Karpas-422 (cell line): ENCODE results near the gene HSD17B7. TPM values are rescaled to one million over a fixed set of nuclear protein-coding genes. Genes with fewer than 3 reads are reported as not detected.
"Not testable (repeated sequence)": the region's sequence is repeated elsewhere in the genome, so short reads cannot be mapped to it uniquely, and the experiment has no call there.

Source experiments
- DNase-seq: peaks from one replicate; pipeline ENCODE4 v3.0.0-alpha.2; 2015
- H2AFZ ChIP-seq: fragments of 200-600 bp; sonication (generic); 2 replicates; pipeline ENCODE4 v1.6.1; 2014; ENCODE audit warnings: antibody characterized with exemption, low read length, mixed read lengths
- H3K27ac ChIP-seq: fragments of 200-600 bp; sonication (generic); 2 replicates; pipeline ENCODE4 v1.5.1; 2014; ENCODE audit warnings: mild to moderate bottlenecking, low read length, moderate library complexity
- H3K27me3 ChIP-seq: fragments of 200-600 bp; sonication (generic); 2 replicates; pipeline ENCODE4 v1.6.1; 2014; ENCODE audit warnings: low read length, mixed read lengths
- H3K36me3 ChIP-seq: fragments of 200-600 bp; sonication (generic); 2 replicates; pipeline ENCODE4 v1.6.1; 2014; ENCODE audit warnings: low read length, mixed read lengths; ENCODE audit not compliant: insufficient read depth
- H3K4me1 ChIP-seq: fragments of 200-600 bp; sonication (generic); 2 replicates; pipeline ENCODE4 v1.6.1; 2014; ENCODE audit warnings: mild to moderate bottlenecking, low read length, mixed read lengths
- H3K4me2 ChIP-seq: fragments of 200-600 bp; sonication (generic); 2 replicates; pipeline ENCODE4 v1.6.1; 2014; ENCODE audit warnings: low read length, low read depth, mild to moderate bottlenecking; ENCODE audit not compliant: poor library complexity, severe bottlenecking
- H3K4me3 ChIP-seq: fragments of 200-600 bp; sonication (generic); 2 replicates; pipeline ENCODE4 v1.5.1; 2014; ENCODE audit warnings: mild to moderate bottlenecking, antibody characterized with exemption, low read length, mixed read lengths
- H3K79me2 ChIP-seq: fragments of 200-600 bp; sonication (generic); 2 replicates; pipeline ENCODE4 v1.6.1; 2014; ENCODE audit warnings: mild to moderate bottlenecking, low read length, mixed read lengths
- H3K9ac ChIP-seq: fragments of 200-600 bp; sonication (generic); 2 replicates; pipeline ENCODE4 v1.6.0; 2014; ENCODE audit warnings: low read length
- H3K9me2 ChIP-seq: fragments of 200-600 bp; sonication (generic), shearing (Covaris generic); replicated peaks from 2 replicates; pipeline ENCODE4 v1.6.0; 2014; ENCODE audit warnings: mild to moderate bottlenecking, low read length, moderate library complexity; ENCODE audit not compliant: insufficient read depth
- H3K9me3 ChIP-seq: fragments of 300-700, 200-600 bp; sonication (generic); 2 replicates; pipeline ENCODE4 v1.6.1; 2014; ENCODE audit warnings: low read length, mixed read lengths
- H4K20me1 ChIP-seq: fragments of 200-600 bp; sonication (generic); 2 replicates; pipeline ENCODE4 v1.6.1; 2014; ENCODE audit warnings: mild to moderate bottlenecking, antibody characterized with exemption, low read length, low read depth; ENCODE audit not compliant: insufficient read depth
- total RNA-seq: library from RNA; depleted of rRNA; stranded (reverse); fragments of >200 nt; shearing (Covaris generic); gene quantifications from 2 replicates; pipeline ENCODE4 v1.2.3, GENCODE V29; 2014; ENCODE audit warnings: low replicate concordance; rRNA removed

HSD17B7 gene
- 41.5 and 58.2 TPM in 2 replicates for total RNA-seq

GRCh38 chr1:162790303-162790984 is at the start of gene HSD17B7:
Gene HSD17B7, plus strand, starts transcription at chr1:162790702. Its CDS starts 99 bp downstream, at chr1:162790801.
- H3K27me3 ChIP-seq, H4K20me1 ChIP-seq, H3K9me3 ChIP-seq, H3K9me2 ChIP-seq, H3K36me3 ChIP-seq, H3K4me1 ChIP-seq: not testable (repeated sequence)
- H3K9ac ChIP-seq = peak within 1 kb of the TSS; percentile 68
- peak within 1 kb of the TSS; percentile 74 for H3K4me3 ChIP-seq
- peak; percentile 87 for DNase-seq
- peak within 1 kb of the TSS; percentile 75; the same call in 1 of the 2 replicates for H2AFZ ChIP-seq
- H3K4me2 ChIP-seq = peak within 1 kb of the TSS; percentile 88
- peaks cover 16% of the 10 kb centered on the region; the same call in 1 of the 2 replicates for H3K79me2 ChIP-seq
- H3K27ac ChIP-seq = peak within 1 kb of the TSS; percentile 70; the same call in 1 of the 2 replicates

- Histone ChIP-seq H3K4me2 (no peak overlapping the region), H3K27me3 (no peaks in the 10 kb centered on the region), H3K9me2 (no peaks in the 10 kb centered on the region), H4K20me1 (no peaks in the 10 kb centered on the region), H3K79me2 (no peaks in the 10 kb centered on the region), H3K4me3 (no peak overlapping the region), H3K36me3 (no peaks in the 10 kb centered on the region), H3K9ac (no peak overlapping the region), H2AFZ (no peak overlapping the region), H3K27ac (no peak overlapping the region), H3K4me1 (no peaks in the 10 kb centered on the region), H3K9me3 (no peaks in the 10 kb centered on the region)
- DNase-seq = no peak
These were observed 49.7 kb upstream of the HSD17B7 start for GRCh38 chr1:162740755-162741154.

GRCh38 chr1:162741574-162741973 is 48.9 kb upstream of the HSD17B7 start:
- H3K9me2 ChIP-seq = no peaks in the 10 kb centered on the region
- no peak overlapping the region for H3K4me3 ChIP-seq
- H3K27me3 ChIP-seq = no peaks in the 10 kb centered on the region
- H3K9ac ChIP-seq = no peak overlapping the region
- H3K4me2 ChIP-seq = no peak overlapping the region
- no peaks in the 10 kb centered on the region for H3K36me3 ChIP-seq
- no peak overlapping the region for H3K27ac ChIP-seq
- H3K9me3 ChIP-seq = no peaks in the 10 kb centered on the region
- no peaks in the 10 kb centered on the region for H4K20me1 ChIP-seq
- H3K4me1 ChIP-seq = no peaks in the 10 kb centered on the region
- H2AFZ ChIP-seq = no peak overlapping the region
- H3K79me2 ChIP-seq = no peaks in the 10 kb centered on the region
- no peak for DNase-seq

- not testable (repeated sequence) for H3K9ac ChIP-seq, H4K20me1 ChIP-seq, H3K79me2 ChIP-seq, H3K27me3 ChIP-seq, DNase-seq, H3K9me2 ChIP-seq, H2AFZ ChIP-seq, H3K4me3 ChIP-seq, H3K36me3 ChIP-seq, H3K27ac ChIP-seq, H3K9me3 ChIP-seq, H3K4me2 ChIP-seq, H3K4me1 ChIP-seq
These were observed 44.1 kb upstream of the HSD17B7 start for GRCh38 chr1:162746264-162746942.

- Histone ChIP-seq H3K4me2 (no peak overlapping the region), H4K20me1 (no peaks in the 10 kb centered on the region), H3K27me3 (no peaks in the 10 kb centered on the region), H3K27ac (no peak overlapping the region), H3K9me2 (no peaks in the 10 kb centered on the region), H3K9ac (no peak overlapping the region), H3K4me1 (no peaks in the 10 kb centered on the region), H3K79me2 (no peaks in the 10 kb centered on the region), H2AFZ (no peak overlapping the region), H3K9me3 (no peaks in the 10 kb centered on the region), H3K4me3 (no peak overlapping the region), H3K36me3 (no peaks in the 10 kb centered on the region)
- no peak for DNase-seq
These were observed 37.4 kb upstream of the HSD17B7 start for GRCh38 chr1:162753001-162753658.

- no peaks in the 10 kb centered on the region for H4K20me1 ChIP-seq
- no peak overlapping the region for H3K27ac ChIP-seq
- no peak overlapping the region for H2AFZ ChIP-seq
- DNase-seq = no peak
- H3K4me3 ChIP-seq = no peak overlapping the region
- H3K4me1 ChIP-seq = no peaks in the 10 kb centered on the region
- no peaks in the 10 kb centered on the region for H3K27me3 ChIP-seq
- H3K4me2 ChIP-seq = no peak overlapping the region
- no peaks in the 10 kb centered on the region for H3K9me2 ChIP-seq
- no peaks in the 10 kb centered on the region for H3K36me3 ChIP-seq
- H3K9ac ChIP-seq = no peak overlapping the region
- H3K9me3 ChIP-seq = no peaks in the 10 kb centered on the region
- no peaks in the 10 kb centered on the region for H3K79me2 ChIP-seq
These were observed 36.4 kb upstream of the HSD17B7 start for GRCh38 chr1:162753998-162754585.

GRCh38 chr1:162755306-162755705 is 35.2 kb upstream of the HSD17B7 start:
- DNase-seq = no peak

GRCh38 chr1:162756523-162756922 is 34.0 kb upstream of the HSD17B7 start:
- Histone ChIP-seq H3K27me3 (no peaks in the 10 kb centered on the region), H3K36me3 (no peaks in the 10 kb centered on the region), H3K9me3 (no peaks in the 10 kb centered on the region), H3K27ac (no peak overlapping the region), H4K20me1 (no peaks in the 10 kb centered on the region), H3K79me2 (no peaks in the 10 kb centered on the region), H3K9ac (no peak overlapping the region), H3K4me3 (no peak overlapping the region), H3K9me2 (no peaks in the 10 kb centered on the region), H2AFZ (no peak overlapping the region), H3K4me1 (no peaks in the 10 kb centered on the region), H3K4me2 (no peak overlapping the region)
- no peak for DNase-seq

More at GRCh38 chr1:162755306-162755705, 35.2 kb upstream of the HSD17B7 start:
- Histone ChIP-seq H4K20me1 (no peaks in the 10 kb centered on the region), H3K4me1 (no peaks in the 10 kb centered on the region), H3K27ac (no peak overlapping the region), H3K9me3 (no peaks in the 10 kb centered on the region), H3K79me2 (no peaks in the 10 kb centered on the region), H3K36me3 (no peaks in the 10 kb centered on the region), H2AFZ (no peak overlapping the region), H3K9me2 (no peaks in the 10 kb centered on the region), H3K4me3 (no peak overlapping the region), H3K4me2 (no peak overlapping the region), H3K27me3 (no peaks in the 10 kb centered on the region), H3K9ac (no peak overlapping the region)
